HG02884 (cell line): ENCODE results near the gene HPCAL1.

ENCODE experiments used
- ATAC-seq: cut with Tn5 transposase; IDR thresholded peaks from one replicate; pipeline ENCODE4 v1.9.1; 2021; ENCODE audit warnings: mild to moderate bottlenecking, moderate library complexity; ENCODE audit not compliant: unreplicated experiment

Gene HPCAL1

DNA sequence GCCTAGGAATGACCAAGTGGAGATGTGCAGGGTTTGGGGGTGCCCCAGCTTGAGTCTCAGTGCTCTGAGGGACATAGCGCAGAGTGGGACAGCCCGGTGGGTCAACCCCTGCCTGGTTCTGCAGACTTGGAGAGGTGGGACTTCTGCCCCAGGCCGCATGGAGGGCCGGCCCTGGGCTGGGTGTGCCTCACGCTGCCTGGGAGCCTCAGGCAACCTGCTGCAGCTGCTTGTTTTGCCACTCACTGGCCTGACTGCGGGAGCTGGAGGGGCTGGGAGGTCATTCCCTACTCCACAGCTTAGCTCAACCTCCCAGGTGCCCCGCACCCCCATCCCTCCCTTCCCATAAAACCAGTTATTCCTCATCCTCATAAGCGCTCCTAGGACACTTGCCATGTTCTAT, 112.3 kb downstream of the HPCAL1 start:
- no peak for ATAC-seq

GRCh38 chr2:10415640-10416039, 112.9 kb downstream of the HPCAL1 start:
- ATAC-seq = no peak

GRCh38 chr2:10417551-10418335, 115.0 kb downstream of the HPCAL1 start:
- no peak for ATAC-seq

DNA sequence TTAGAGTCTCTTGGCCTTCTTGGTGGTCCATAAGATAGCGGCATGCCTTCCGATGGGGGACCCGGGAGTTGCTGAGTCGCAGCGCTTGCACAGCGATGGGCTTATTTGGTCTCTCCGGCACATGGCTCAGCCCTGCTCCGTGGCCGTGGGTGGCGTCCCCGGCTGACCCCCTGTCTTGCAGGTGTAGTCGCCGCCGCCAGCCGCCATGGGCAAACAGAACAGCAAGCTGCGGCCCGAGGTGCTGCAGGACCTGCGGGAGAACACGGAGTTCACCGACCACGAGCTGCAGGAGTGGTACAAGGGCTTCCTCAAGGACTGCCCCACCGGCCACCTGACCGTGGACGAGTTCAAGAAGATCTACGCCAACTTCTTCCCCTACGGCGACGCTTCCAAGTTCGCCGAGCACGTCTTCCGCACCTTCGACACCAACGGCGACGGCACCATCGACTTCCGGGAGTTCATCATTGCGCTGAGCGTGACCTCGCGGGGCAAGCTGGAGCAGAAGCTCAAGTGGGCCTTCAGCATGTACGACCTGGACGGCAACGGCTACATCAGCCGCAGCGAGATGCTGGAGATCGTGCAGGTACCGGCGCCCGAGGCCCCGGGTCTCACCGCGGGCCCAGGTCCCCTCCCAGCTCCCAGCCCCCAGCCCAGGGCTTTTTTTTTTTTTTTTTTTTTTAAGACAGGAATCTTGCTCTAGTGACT, 117.0 kb downstream of the HPCAL1 start:
- ATAC-seq = no peak

DNA sequence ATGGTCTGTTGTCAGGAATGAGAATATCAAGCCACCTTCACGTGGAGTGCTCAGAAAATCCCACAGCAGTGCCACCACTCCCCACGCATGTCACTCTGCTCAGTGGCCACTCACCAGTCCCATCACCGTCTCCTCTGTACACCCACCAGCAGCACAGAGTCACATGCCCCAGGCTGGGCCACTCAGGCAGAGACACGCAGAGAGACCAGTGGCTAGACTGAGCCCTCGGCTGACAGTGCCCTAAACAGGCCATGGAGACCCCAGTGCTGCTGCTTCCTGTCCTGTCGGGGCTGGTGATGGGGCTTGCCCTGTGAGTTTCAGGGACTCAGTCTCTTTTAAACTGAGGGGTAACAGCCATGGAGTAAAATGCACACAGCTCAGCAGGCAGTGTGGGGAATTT, 119.5 kb downstream of the HPCAL1 start:
- no peak for ATAC-seq

- no peak for ATAC-seq
These were observed 120.2 kb downstream of the HPCAL1 start for GRCh38 chr2:10422732-10423399.

DNA sequence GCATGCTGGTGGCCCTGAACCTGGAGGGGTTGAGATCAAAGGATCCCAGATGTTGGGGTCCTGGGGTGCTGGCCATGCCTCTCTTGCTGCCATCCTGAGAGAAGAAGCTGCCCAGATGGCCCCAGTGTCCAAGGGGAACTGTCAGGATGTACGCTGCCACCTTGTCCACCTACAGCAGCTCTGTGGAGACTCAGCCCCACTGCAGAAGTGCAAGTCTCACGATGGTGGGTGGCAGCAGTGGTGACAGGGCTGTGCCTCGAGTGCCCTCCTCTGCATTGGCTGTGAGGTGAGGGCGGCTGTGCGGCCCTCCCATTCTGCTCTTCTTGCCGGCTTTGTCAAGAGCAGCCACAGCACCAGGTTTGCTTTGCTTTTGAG, 120.7 kb downstream of the HPCAL1 start:
- ATAC-seq = no peak

DNA sequence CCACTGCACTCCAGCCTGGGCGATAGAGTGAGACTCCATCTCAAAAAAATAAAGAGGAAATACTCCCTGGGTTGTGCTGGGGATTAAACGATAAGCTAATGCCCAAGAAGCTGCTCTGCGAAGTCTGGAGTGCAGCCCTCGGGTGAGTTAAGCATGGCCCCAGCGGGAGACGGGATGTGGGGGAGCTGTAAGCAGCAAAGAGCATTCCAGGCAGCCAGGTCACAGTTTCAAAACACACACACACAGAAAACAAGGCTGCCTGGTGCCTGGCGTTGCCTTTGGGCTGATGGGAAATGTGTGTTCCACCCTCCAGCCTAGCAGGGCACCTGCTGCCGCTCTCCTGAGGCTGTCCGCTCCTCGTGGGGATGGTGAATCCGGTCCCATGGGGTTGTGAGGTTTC, 121.3 kb downstream of the HPCAL1 start:
- ATAC-seq = no peak

GRCh38 chr2:10424916-10425505, 122.3 kb downstream of the HPCAL1 start:
- no peak for ATAC-seq

DNA sequence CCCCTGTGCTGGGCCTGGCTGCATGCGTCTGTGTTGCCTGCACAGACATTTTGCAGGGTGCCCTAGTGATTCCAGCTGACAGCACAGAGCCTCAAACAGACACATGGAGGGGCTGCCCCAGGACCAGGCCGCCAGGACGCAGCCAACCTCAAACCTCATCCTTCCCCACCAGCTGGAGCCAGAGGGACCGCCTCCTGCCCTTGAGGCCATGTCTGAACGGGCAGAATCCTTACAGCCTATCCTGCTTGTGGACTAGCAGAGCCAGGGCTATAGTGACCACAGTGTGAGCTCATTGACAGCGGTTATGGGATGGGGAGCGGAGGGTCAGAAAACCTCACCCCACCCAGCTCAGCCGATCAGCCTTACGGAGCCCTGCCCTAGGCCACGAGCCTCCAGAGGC, 123.0 kb downstream of the HPCAL1 start:
- no peak for ATAC-seq

DNA sequence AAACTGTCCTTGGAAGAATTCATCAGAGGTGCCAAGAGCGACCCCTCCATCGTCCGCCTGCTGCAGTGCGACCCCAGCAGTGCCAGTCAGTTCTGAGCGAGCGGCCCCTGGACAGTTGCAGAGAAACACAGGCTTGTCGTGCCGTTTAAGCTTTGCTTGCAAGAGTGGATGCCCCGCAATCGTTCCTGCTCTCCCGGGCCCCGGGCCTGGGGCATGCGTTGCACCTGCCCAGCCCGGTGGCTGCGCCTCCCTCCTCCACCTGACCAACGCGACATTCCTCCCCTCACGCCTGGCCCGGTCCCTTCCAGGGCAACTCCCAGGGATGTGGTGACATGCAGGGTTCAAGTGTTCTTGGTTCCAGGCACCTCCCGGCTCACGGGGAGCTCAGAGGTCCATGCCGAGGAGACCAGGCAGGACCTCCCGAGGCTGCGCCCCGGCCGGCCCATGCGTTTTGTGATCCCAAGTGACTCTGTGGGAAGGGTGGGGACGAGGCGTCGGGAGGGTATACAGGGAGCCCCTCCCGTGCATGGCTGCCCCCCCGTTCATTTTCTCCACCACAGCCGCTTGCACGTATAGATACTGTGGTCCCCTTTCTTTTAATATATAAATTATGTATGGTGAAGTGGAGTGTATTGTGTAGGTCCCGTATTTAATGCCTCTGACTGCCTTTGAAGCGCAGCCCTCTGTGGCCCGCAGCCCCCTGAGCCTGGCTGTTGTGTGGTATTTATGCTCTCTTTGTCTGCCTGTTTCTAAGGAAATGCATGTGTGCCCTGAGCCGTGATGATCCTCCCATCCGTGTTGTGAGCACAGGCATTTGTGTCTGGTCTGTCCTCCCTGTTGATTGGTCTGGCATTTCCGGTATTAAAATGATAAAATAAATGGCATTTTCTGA, 124.3 kb downstream of the HPCAL1 start:
- ATAC-seq = no peak

GRCh38 chr2:10427618-10427949, 124.9 kb downstream of the HPCAL1 start:
- ATAC-seq = no peak

GRCh38 chr2:10428355-10428754, 125.7 kb downstream of the HPCAL1 start:
- no peak for ATAC-seq

DNA sequence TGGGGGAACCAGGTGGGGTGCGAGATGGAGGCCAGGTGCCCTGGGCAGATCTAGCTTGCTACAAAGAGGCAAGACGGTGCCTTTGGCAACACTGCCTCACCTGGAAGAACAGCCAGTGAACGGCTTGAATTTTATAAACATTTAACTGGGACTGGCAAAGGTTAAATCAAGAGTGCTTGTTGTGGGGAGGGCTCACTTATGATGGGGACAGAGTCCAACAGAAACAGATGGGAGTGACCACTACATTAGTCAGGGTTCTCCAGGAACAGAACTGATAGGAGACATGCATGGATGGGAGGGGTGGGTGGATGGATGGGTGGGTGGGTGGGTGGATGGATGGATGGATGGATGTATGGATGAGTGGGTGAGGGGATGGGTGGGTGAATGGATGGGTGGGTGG, 126.2 kb downstream of the HPCAL1 start:
- no peak for ATAC-seq

- ATAC-seq = no peak
These were observed 128.3 kb downstream of the HPCAL1 start for GRCh38 chr2:10430886-10431622.

- no peak for ATAC-seq
These were observed 129.1 kb downstream of the HPCAL1 start for GRCh38 chr2:10431797-10432196.

GRCh38 chr2:10432311-10433181, 129.8 kb downstream of the HPCAL1 start:
- ATAC-seq = no peak

DNA sequence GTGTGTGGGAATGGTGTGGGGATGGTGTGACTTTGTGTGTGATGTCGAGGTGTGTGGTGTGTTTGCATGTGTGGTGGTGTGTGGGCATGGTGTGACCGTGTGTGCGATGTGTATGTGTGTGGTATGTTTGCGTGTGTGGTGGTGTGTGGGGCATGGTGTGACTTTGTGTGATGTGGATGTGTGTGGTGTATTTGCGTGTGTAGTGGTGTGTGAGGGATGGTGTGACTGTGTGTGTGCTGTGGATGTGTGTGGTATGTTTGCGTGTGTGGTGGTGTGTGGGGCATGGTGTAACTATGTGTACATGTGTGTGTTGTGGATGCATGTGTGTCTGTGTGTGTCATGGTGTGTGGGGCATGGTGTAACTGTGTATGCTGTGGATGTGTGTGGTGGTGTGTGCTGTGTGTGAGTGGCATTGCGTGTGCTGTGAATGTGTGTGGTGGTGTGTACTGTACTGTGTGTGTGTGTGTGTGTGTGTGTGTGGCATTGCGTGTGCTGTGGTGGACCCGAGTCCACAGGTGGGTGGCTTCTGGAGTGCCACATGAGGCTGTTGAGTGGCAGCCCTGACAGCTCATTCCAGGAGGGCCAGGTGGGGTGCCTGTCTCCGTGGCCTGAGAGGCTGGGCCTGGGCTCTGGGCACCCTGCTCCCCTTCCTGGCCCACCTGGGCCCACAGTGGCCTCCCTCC, 130.7 kb downstream of the HPCAL1 start:
- no peak for ATAC-seq
